Measurements from ENCODE around the gene ATG7. TPM values are rescaled to one million over a fixed set of nuclear protein-coding genes. Genes with fewer than 3 reads are reported as not detected.
"Not testable (repeated sequence)": the region's sequence is repeated elsewhere in the genome, so short reads cannot be mapped to it uniquely, and the experiment has no call there.

The ATG7 gene
- total RNA-seq, 1 experiment from 2014 or later: 50.9 TPM

- H3K9me3 ChIP-seq (ENCODE audit: low read length): no peaks in the 10 kb centered on the region
- H3K27me3 ChIP-seq (ENCODE audit: low read length): no peaks in the 10 kb centered on the region
- DNase-seq: no peak
- no peaks in the 10 kb centered on the region for H3K79me2 ChIP-seq (ENCODE audit: low read length)
- H3K27ac ChIP-seq (ENCODE audit: low read length): no peak overlapping the region
- H2AFZ ChIP-seq (ENCODE audit: low read length): no peak overlapping the region
- no peaks in the 10 kb centered on the region for H4K20me1 ChIP-seq (ENCODE audit: insufficient read depth, low read depth, low read length)
- H3K9me2 ChIP-seq (replicated peaks; ENCODE audit: insufficient read depth, low read length): no peaks in the 10 kb centered on the region
- no peak overlapping the region for H3K4me2 ChIP-seq (ENCODE audit: low read depth, low read length, poor library complexity, severe bottlenecking)
- no peaks in the 10 kb centered on the region for H3K36me3 ChIP-seq (ENCODE audit: insufficient read depth, low read length)
- no peaks in the 10 kb centered on the region for H3K4me1 ChIP-seq (ENCODE audit: low read length)
- H3K9ac ChIP-seq (ENCODE audit: low read length): no peak overlapping the region
- H3K4me3 ChIP-seq (ENCODE audit: low read length): no peak overlapping the region
These were observed 226.4 kb downstream of the ATG7 start for GRCh38 chr3:11498646-11499045.

- no peak overlapping the region for H3K4me2 ChIP-seq (ENCODE audit: low read depth, low read length, poor library complexity, severe bottlenecking)
- no peaks in the 10 kb centered on the region for H3K36me3 ChIP-seq (ENCODE audit: insufficient read depth, low read length)
- no peaks in the 10 kb centered on the region for H3K27me3 ChIP-seq (ENCODE audit: low read length)
These were observed 226.9 kb downstream of the ATG7 start for GRCh38 chr3:11499144-11499543.

GRCh38 chr3:11502413-11502812 lies 230.2 kb downstream of the ATG7 start:
- H3K4me3 ChIP-seq (ENCODE audit: low read length); H3K27ac ChIP-seq (ENCODE audit: low read length); H3K4me1 ChIP-seq (ENCODE audit: low read length); H3K9ac ChIP-seq (ENCODE audit: low read length); DNase-seq; H3K4me2 ChIP-seq (ENCODE audit: low read depth, low read length, poor library complexity, severe bottlenecking); H3K36me3 ChIP-seq (ENCODE audit: insufficient read depth, low read length); H3K27me3 ChIP-seq (ENCODE audit: low read length); H4K20me1 ChIP-seq (ENCODE audit: insufficient read depth, low read depth, low read length); H3K9me2 ChIP-seq (replicated peaks; ENCODE audit: insufficient read depth, low read length); H3K9me3 ChIP-seq (ENCODE audit: low read length); H2AFZ ChIP-seq (ENCODE audit: low read length); H3K79me2 ChIP-seq (ENCODE audit: low read length): not testable (repeated sequence)

More at GRCh38 chr3:11499144-11499543, 226.9 kb downstream of the ATG7 start:
- H3K79me2 ChIP-seq (ENCODE audit: low read length): no peaks in the 10 kb centered on the region
- no peak for DNase-seq
- H4K20me1 ChIP-seq (ENCODE audit: insufficient read depth, low read depth, low read length): no peaks in the 10 kb centered on the region
- H2AFZ ChIP-seq (ENCODE audit: low read length): no peak overlapping the region
- H3K27ac ChIP-seq (ENCODE audit: low read length): no peak overlapping the region
- H3K4me1 ChIP-seq (ENCODE audit: low read length): no peaks in the 10 kb centered on the region
- H3K9me2 ChIP-seq (replicated peaks; ENCODE audit: insufficient read depth, low read length): no peaks in the 10 kb centered on the region
- H3K9ac ChIP-seq (ENCODE audit: low read length): no peak overlapping the region
- no peak overlapping the region for H3K4me3 ChIP-seq (ENCODE audit: low read length)
- H3K9me3 ChIP-seq (ENCODE audit: low read length): no peaks in the 10 kb centered on the region

- Histone ChIP-seq H3K36me3 (ENCODE audit: insufficient read depth, low read length) (no peaks in the 10 kb centered on the region), H3K79me2 (ENCODE audit: low read length) (no peaks in the 10 kb centered on the region), H3K9ac (ENCODE audit: low read length) (no peak overlapping the region), H4K20me1 (ENCODE audit: insufficient read depth, low read depth, low read length) (no peaks in the 10 kb centered on the region), H2AFZ (ENCODE audit: low read length) (no peak overlapping the region), H3K4me3 (ENCODE audit: low read length) (no peak overlapping the region), H3K27me3 (ENCODE audit: low read length) (no peaks in the 10 kb centered on the region), H3K4me1 (ENCODE audit: low read length) (peaks cover 11% of the 10 kb centered on the region), H3K4me2 (ENCODE audit: low read depth, low read length, poor library complexity, severe bottlenecking) (no peak overlapping the region), H3K27ac (ENCODE audit: low read length) (no peak overlapping the region), H3K9me2 (replicated peaks; ENCODE audit: insufficient read depth, low read length) (no peaks in the 10 kb centered on the region), H3K9me3 (ENCODE audit: low read length) (no peaks in the 10 kb centered on the region)
- no peak for DNase-seq
These were observed 235.5 kb downstream of the ATG7 start for GRCh38 chr3:11507719-11508118.

- no peak for DNase-seq
- Histone ChIP-seq H3K4me1 (ENCODE audit: low read length) (peaks cover 11% of the 10 kb centered on the region), H3K27me3 (ENCODE audit: low read length) (no peaks in the 10 kb centered on the region), H3K9ac (ENCODE audit: low read length) (no peak overlapping the region), H3K9me3 (ENCODE audit: low read length) (no peaks in the 10 kb centered on the region), H3K4me3 (ENCODE audit: low read length) (no peak overlapping the region), H2AFZ (ENCODE audit: low read length) (no peak overlapping the region), H3K79me2 (ENCODE audit: low read length) (no peaks in the 10 kb centered on the region), H3K4me2 (ENCODE audit: low read depth, low read length, poor library complexity, severe bottlenecking) (no peak overlapping the region), H3K36me3 (ENCODE audit: insufficient read depth, low read length) (no peaks in the 10 kb centered on the region), H3K27ac (ENCODE audit: low read length) (no peak overlapping the region), H3K9me2 (replicated peaks; ENCODE audit: insufficient read depth, low read length) (no peaks in the 10 kb centered on the region), H4K20me1 (ENCODE audit: insufficient read depth, low read depth, low read length) (no peaks in the 10 kb centered on the region)
These were observed 236.4 kb downstream of the ATG7 start for GRCh38 chr3:11508346-11509172.

- Histone ChIP-seq H3K79me2 (ENCODE audit: low read length) (no peaks in the 10 kb centered on the region), H3K27me3 (ENCODE audit: low read length) (no peaks in the 10 kb centered on the region), H3K27ac (ENCODE audit: low read length) (no peak overlapping the region), H3K4me3 (ENCODE audit: low read length) (no peak overlapping the region), H3K9me2 (replicated peaks; ENCODE audit: insufficient read depth, low read length) (no peaks in the 10 kb centered on the region), H2AFZ (ENCODE audit: low read length) (no peak overlapping the region), H3K4me1 (ENCODE audit: low read length) (peaks cover 11% of the 10 kb centered on the region), H3K9me3 (ENCODE audit: low read length) (no peaks in the 10 kb centered on the region), H4K20me1 (ENCODE audit: insufficient read depth, low read depth, low read length) (no peaks in the 10 kb centered on the region), H3K4me2 (ENCODE audit: low read depth, low read length, poor library complexity, severe bottlenecking) (no peak overlapping the region), H3K36me3 (ENCODE audit: insufficient read depth, low read length) (no peaks in the 10 kb centered on the region), H3K9ac (ENCODE audit: low read length) (no peak overlapping the region)
- DNase-seq: no peak
These were observed 237.2 kb downstream of the ATG7 start for GRCh38 chr3:11509173-11510000.

GRCh38 chr3:11510001-11510340 lies 237.8 kb downstream of the ATG7 start:
- Histone ChIP-seq H3K27me3 (ENCODE audit: low read length) (no peaks in the 10 kb centered on the region), H4K20me1 (ENCODE audit: insufficient read depth, low read depth, low read length) (no peaks in the 10 kb centered on the region), H3K4me1 (ENCODE audit: low read length) (peaks cover 11% of the 10 kb centered on the region), H3K79me2 (ENCODE audit: low read length) (no peaks in the 10 kb centered on the region), H3K9ac (ENCODE audit: low read length) (no peak overlapping the region), H3K9me3 (ENCODE audit: low read length) (no peaks in the 10 kb centered on the region), H3K9me2 (replicated peaks; ENCODE audit: insufficient read depth, low read length) (no peaks in the 10 kb centered on the region), H3K4me3 (ENCODE audit: low read length) (no peak overlapping the region), H2AFZ (ENCODE audit: low read length) (no peak overlapping the region), H3K4me2 (ENCODE audit: low read depth, low read length, poor library complexity, severe bottlenecking) (no peak overlapping the region), H3K36me3 (ENCODE audit: insufficient read depth, low read length) (no peaks in the 10 kb centered on the region), H3K27ac (ENCODE audit: low read length) (no peak overlapping the region)
- no peak for DNase-seq

- no peak for DNase-seq
- Histone ChIP-seq H2AFZ (ENCODE audit: low read length) (no peak overlapping the region), H4K20me1 (ENCODE audit: insufficient read depth, low read depth, low read length) (no peaks in the 10 kb centered on the region), H3K27ac (ENCODE audit: low read length) (no peak overlapping the region), H3K4me2 (ENCODE audit: low read depth, low read length, poor library complexity, severe bottlenecking) (no peak overlapping the region), H3K9ac (ENCODE audit: low read length) (no peak overlapping the region), H3K9me3 (ENCODE audit: low read length) (no peaks in the 10 kb centered on the region), H3K4me1 (ENCODE audit: low read length) (peaks cover 11% of the 10 kb centered on the region), H3K27me3 (ENCODE audit: low read length) (no peaks in the 10 kb centered on the region), H3K79me2 (ENCODE audit: low read length) (no peaks in the 10 kb centered on the region), H3K9me2 (replicated peaks; ENCODE audit: insufficient read depth, low read length) (no peaks in the 10 kb centered on the region), H3K36me3 (ENCODE audit: insufficient read depth, low read length) (no peaks in the 10 kb centered on the region), H3K4me3 (ENCODE audit: low read length) (no peak overlapping the region)
These were observed 238.2 kb downstream of the ATG7 start for GRCh38 chr3:11510356-11510755.
